Esophagus squamous epithelium (tissue), 4 donors: ENCODE data around the gene CDH18.

ENCODE experiments used
- POLR2A ChIP-seq, 4 donors: fragments of 450-650 bp; IDR thresholded peaks; one replicate each; pipeline ENCODE4 v1.6.1; 2017; ENCODE audit warnings: antibody characterized with exemption in 4 of 4, mild to moderate bottlenecking in 4 of 4, moderate library complexity in 3 of 4
- TF ChIP-seq, protein P1 (sequence below), 6 experiments: fragments of 450-650 bp in 4 of 6; fragments of 200-600 bp in 2 of 6; sonication (generic) in 2 of 6; IDR thresholded peaks; one replicate each; pipeline ENCODE4 v1.5.1; 2016 to 2019; ENCODE audit warnings: antibody characterized with exemption in 6 of 6, mild to moderate bottlenecking in 4 of 6, moderate library complexity in 4 of 6

- TF ChIP-seq, protein P1, sequence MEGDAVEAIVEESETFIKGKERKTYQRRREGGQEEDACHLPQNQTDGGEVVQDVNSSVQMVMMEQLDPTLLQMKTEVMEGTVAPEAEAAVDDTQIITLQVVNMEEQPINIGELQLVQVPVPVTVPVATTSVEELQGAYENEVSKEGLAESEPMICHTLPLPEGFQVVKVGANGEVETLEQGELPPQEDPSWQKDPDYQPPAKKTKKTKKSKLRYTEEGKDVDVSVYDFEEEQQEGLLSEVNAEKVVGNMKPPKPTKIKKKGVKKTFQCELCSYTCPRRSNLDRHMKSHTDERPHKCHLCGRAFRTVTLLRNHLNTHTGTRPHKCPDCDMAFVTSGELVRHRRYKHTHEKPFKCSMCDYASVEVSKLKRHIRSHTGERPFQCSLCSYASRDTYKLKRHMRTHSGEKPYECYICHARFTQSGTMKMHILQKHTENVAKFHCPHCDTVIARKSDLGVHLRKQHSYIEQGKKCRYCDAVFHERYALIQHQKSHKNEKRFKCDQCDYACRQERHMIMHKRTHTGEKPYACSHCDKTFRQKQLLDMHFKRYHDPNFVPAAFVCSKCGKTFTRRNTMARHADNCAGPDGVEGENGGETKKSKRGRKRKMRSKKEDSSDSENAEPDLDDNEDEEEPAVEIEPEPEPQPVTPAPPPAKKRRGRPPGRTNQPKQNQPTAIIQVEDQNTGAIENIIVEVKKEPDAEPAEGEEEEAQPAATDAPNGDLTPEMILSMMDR (IDR thresholded peaks at IDR 0.05): no peak
- TF ChIP-seq POLR2A (IDR thresholded peaks at IDR 0.05): no peak
Observed at GRCh38 chr5:20034717-20035116, 46.7 kb upstream of the CDH18 start.
